Liver (tissue), 3 donors: Measurements from ENCODE around the gene SP4.

ENCODE experiments used
- ATF3 ChIP-seq: IDR thresholded peaks from 2 replicates; pipeline ENCODE4 v1.6.1; 2016; ENCODE audit warnings: antibody characterized with exemption
- EGR1 ChIP-seq, 2 donors: IDR thresholded peaks; 2 replicates each; pipeline ENCODE4 v1.6.1; 2016 to 2018; ENCODE audit warnings: antibody characterized with exemption in 2 of 2, low read depth in 2 of 2
- GABPA ChIP-seq, 2 donors: IDR thresholded peaks in 1 of 2; conservative IDR thresholded peaks in 1 of 2; 2 replicates each; pipeline ENCODE4 v1.6.1; 2016; ENCODE audit warnings: antibody characterized with exemption in 2 of 2, mild to moderate bottlenecking in 1 of 2, moderate library complexity in 1 of 2
- JUND ChIP-seq, 2 donors: IDR thresholded peaks; 2 replicates each; pipeline ENCODE4 v1.6.1; 2016; ENCODE audit warnings: antibody characterized with exemption in 2 of 2
- REST ChIP-seq: IDR thresholded peaks from 2 replicates; pipeline ENCODE4 v1.6.1; 2016; ENCODE audit warnings: antibody characterized with exemption, mild to moderate bottlenecking
- TF ChIP-seq, protein P1 (sequence below): fragments of 150-350 bp; IDR thresholded peaks from 2 replicates; pipeline ENCODE4 v1.5.1; 2017; ENCODE audit warnings: improper control_type of control experiment, low read depth, low read length; ENCODE audit not compliant: missing input control
- TF ChIP-seq, protein P2 (sequence below): IDR thresholded peaks from 2 replicates; pipeline ENCODE4 v1.6.1; 2016; ENCODE audit warnings: antibody characterized with exemption
- donor health status: healthy.
- donor health status: healthy.

DNA sequence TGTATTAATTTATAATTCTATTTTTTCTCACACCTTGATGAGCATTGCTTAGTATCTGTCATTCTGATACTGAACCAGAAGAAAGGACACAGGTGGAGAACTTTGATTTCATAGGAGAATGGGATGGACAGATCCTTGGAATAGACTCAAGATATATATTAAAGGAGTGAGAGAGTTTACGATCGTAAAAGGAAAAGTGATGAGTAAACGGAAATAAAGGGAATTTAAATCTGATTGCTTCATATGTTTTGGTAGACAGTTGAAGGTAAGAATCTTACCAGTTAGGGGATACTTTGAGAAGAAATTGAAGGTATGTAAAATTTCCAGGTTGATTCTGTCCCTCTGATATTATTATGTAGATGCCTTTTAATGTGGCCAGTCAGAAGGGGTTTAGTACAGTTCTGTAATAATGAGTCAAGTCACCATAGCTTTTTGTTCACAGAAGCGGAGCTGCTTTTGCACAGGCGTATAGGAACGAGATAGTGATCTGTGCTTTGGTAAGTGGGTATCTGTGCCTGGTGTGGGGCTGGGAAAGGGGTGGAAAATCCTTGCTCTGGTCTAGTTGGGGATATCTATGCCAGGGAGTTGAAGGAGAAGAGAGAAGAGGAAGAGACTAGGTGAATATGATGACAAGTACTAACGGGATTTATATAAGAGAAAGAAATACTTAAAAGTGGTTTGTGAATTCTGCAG lies 15.4 kb downstream of the SP4 start:
- TF ChIP-seq GABPA (IDR thresholded peaks at IDR 0.05 in 1 of 2, conservative IDR thresholded peaks at IDR 0.05 in 1 of 2) (no peak), JUND (IDR thresholded peaks at IDR 0.05) (no peak), ATF3 (no peak), REST (no peak), EGR1 (IDR thresholded peaks at IDR 0.05; ENCODE audit: low read depth in 2 of 2) (no peak)
- TF ChIP-seq, protein P1, sequence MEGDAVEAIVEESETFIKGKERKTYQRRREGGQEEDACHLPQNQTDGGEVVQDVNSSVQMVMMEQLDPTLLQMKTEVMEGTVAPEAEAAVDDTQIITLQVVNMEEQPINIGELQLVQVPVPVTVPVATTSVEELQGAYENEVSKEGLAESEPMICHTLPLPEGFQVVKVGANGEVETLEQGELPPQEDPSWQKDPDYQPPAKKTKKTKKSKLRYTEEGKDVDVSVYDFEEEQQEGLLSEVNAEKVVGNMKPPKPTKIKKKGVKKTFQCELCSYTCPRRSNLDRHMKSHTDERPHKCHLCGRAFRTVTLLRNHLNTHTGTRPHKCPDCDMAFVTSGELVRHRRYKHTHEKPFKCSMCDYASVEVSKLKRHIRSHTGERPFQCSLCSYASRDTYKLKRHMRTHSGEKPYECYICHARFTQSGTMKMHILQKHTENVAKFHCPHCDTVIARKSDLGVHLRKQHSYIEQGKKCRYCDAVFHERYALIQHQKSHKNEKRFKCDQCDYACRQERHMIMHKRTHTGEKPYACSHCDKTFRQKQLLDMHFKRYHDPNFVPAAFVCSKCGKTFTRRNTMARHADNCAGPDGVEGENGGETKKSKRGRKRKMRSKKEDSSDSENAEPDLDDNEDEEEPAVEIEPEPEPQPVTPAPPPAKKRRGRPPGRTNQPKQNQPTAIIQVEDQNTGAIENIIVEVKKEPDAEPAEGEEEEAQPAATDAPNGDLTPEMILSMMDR = no peak
- TF ChIP-seq, protein P2, sequence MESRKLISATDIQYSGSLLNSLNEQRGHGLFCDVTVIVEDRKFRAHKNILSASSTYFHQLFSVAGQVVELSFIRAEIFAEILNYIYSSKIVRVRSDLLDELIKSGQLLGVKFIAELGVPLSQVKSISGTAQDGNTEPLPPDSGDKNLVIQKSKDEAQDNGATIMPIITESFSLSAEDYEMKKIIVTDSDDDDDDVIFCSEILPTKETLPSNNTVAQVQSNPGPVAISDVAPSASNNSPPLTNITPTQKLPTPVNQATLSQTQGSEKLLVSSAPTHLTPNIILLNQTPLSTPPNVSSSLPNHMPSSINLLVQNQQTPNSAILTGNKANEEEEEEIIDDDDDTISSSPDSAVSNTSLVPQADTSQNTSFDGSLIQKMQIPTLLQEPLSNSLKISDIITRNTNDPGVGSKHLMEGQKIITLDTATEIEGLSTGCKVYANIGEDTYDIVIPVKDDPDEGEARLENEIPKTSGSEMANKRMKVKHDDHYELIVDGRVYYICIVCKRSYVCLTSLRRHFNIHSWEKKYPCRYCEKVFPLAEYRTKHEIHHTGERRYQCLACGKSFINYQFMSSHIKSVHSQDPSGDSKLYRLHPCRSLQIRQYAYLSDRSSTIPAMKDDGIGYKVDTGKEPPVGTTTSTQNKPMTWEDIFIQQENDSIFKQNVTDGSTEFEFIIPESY = no peak
